T-helper 9 cell (primary cell): ENCODE results near the gene SLC33A1.

Source experiments
- DNase-seq: peaks from one replicate; pipeline ENCODE4 v3.0.0-alpha.2; 2020

SLC33A1 gene

DNA sequence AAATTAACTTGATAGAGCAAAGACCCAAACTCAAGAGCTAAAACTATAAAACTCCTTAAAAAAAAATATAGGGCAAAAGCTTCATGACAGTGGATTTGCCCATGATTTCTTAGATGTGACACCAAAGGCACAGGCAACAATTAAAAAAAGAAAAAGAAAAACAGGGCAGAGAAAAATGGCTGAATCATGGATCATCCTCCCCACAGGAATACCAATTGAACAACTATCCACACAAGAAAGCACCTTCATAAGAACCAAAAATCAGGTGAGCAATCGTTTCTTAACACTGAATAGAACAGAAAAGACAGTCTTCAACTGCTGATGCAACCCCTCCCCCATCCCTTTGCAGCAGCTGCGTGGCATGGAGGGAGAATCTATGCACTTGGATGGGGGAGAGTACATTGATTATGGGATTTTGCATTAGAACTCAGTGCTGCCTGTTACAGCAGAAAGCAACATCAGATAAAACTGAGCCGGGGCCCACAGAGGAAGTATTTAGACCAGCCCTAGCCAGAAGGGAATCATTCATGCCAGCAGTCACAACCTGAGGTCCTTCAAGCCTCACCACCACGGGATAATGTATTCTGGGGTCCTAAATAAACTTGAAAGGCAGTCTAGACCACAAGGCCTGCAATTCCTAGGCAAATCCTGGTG lies 63.8 kb downstream of the SLC33A1 start:
- DNase-seq, result no peak

DNA sequence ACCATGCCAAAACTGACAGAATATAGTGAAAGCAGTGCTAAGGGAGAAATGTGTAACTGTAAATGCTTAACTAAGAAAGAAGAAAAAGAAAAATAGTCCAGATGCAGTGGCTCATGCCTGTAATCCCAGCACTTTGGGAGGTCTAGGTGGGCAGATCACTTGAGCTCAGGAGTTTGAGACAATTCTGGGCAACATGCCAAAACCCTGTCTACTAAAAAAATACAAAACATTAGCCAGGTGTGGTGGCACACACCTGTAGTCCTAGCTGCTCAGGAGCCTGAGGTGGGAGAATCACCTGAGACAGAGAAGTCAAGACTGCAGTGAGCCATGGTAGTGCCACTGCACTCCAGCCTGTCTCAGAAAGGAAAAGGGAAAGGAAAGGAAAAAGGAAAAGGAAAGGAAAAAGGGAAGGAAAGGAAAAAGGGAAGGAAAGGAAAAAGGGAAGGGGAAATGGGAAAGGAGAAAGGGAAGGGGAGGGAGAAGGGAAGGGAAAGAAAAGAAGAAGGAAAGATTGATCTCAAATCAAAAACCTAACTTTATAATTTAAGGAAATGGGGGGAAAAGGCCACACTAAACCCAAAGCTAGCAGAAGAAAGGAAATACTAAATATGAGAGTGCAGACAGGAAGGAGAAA lies 68.4 kb downstream of the SLC33A1 start:
- no peak for DNase-seq

- no peak for DNase-seq
These were observed 71.8 kb downstream of the SLC33A1 start for GRCh38 chr3:155782390-155782953.

GRCh38 chr3:155780291-155780690 lies 73.9 kb downstream of the SLC33A1 start:
- no peak for DNase-seq

GRCh38 chr3:155778462-155778861 lies 75.8 kb downstream of the SLC33A1 start:
- no peak for DNase-seq

- no peak for DNase-seq
These were observed 81.4 kb downstream of the SLC33A1 start for GRCh38 chr3:155772801-155773200.

GRCh38 chr3:155771126-155771525 lies 83.1 kb downstream of the SLC33A1 start:
- DNase-seq, result no peak
